ENCODE measurements around the gene TBC1D17.

TBC1D17 gene

DNA sequence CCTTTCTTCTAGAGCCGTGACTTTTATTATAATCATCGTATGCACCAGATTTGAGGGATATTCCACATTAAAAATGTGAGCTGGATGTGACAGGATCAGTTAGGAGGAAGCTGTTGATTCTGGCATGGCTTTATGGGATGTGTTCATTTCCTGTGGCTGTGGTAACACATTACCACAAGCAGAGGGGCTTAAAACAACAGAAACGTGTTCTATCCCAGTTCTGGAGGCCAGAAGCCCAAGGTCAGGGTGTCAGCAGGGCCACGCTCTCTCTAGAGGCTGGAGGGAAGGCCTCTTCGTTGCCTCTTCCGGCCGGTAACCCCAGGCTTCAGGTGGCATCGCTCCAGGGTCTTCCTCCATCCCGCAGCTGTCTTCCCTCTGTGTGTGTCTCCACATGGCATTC, 44.9 kb upstream of the TBC1D17 start:
- Histone ChIP-seq H3K27ac (no peak overlapping the region), H3K4me3 (no peak overlapping the region), H3K9me3 (no peaks in the 10 kb centered on the region), H3K36me3 (peaks cover 61 to 98% (median 92%) of the 10 kb centered on the region in 3 donors), H3K4me1 (no peaks in the 10 kb centered on the region), H3K27me3 (no peaks in the 10 kb centered on the region)
- intact Hi-C loops (cut with DNase I; ENCODE audit: low total_unique reads), result no loop called here
- no peak for DNase-seq
- TF ChIP-seq, protein P1, sequence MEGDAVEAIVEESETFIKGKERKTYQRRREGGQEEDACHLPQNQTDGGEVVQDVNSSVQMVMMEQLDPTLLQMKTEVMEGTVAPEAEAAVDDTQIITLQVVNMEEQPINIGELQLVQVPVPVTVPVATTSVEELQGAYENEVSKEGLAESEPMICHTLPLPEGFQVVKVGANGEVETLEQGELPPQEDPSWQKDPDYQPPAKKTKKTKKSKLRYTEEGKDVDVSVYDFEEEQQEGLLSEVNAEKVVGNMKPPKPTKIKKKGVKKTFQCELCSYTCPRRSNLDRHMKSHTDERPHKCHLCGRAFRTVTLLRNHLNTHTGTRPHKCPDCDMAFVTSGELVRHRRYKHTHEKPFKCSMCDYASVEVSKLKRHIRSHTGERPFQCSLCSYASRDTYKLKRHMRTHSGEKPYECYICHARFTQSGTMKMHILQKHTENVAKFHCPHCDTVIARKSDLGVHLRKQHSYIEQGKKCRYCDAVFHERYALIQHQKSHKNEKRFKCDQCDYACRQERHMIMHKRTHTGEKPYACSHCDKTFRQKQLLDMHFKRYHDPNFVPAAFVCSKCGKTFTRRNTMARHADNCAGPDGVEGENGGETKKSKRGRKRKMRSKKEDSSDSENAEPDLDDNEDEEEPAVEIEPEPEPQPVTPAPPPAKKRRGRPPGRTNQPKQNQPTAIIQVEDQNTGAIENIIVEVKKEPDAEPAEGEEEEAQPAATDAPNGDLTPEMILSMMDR (IDR thresholded peaks at IDR 0.05), result no peak

DNA sequence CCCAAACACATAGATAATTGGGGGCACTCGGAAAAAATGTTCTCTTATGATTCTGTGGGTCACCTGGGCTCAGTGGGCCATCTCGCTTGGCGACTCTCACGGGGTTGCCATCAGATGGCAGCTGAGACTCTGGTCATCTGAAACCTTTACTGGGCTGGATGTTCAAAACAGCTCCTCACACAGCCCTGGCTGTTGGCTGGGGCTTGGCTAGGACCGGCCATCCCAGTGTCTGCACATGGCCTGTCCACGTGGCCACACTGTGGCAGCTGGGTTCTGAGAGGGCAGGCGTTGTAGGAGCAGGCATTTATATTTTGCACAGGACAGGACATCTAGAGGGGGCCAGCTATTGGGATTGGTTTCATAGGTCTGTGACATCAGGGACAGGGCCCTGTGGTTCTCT, 43.9 kb upstream of the TBC1D17 start:
- Histone ChIP-seq H3K4me1 (no peaks in the 10 kb centered on the region), H3K9me3 (no peaks in the 10 kb centered on the region), H3K27ac (no peak overlapping the region), H3K4me3 (no peak overlapping the region), H3K36me3 (peaks cover 70 to 100% (median 96%) of the 10 kb centered on the region in 3 donors), H3K27me3 (no peaks in the 10 kb centered on the region)
- no peak for DNase-seq
- TF ChIP-seq, protein P1 (IDR thresholded peaks at IDR 0.05), result no peak
- intact Hi-C loops (cut with DNase I; ENCODE audit: low total_unique reads), result no loop called here

DNA sequence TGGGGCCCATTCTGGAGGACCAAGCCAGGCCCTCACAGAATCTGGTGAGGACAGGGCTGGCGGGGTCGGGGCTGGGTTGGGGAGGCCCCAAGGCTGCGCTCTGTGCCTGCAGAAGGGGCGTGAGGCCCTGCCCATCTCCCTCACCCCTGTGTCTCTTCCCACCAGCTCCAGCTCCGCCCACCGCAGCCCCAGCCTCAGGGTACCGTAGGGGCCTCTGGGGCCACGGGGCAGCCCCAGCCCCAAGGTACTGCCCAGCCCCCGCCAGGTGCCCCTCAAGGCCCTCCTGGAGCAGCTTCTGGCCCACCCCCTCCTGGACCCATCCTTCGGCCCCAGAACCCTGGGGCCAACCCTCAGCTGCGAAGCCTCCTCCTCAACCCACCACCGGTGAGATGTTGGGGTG, 41.9 kb upstream of the TBC1D17 start:
- no peak for DNase-seq
- TF ChIP-seq, protein P1 (IDR thresholded peaks at IDR 0.05), result no peak
- Histone ChIP-seq H3K27ac (no peak overlapping the region), H3K36me3 (peaks cover 83 to 97% (median 92%) of the 10 kb centered on the region in 3 donors), H3K27me3 (no peaks in the 10 kb centered on the region), H3K4me3 (no peak overlapping the region), H3K9me3 (no peaks in the 10 kb centered on the region), H3K4me1 (no peaks in the 10 kb centered on the region)
- intact Hi-C loops (cut with DNase I; ENCODE audit: low total_unique reads), result loop anchor here (5.0 kb wide), 1 partner anchor 322 kb away; no protein-coding TSS in a partner anchor

DNA sequence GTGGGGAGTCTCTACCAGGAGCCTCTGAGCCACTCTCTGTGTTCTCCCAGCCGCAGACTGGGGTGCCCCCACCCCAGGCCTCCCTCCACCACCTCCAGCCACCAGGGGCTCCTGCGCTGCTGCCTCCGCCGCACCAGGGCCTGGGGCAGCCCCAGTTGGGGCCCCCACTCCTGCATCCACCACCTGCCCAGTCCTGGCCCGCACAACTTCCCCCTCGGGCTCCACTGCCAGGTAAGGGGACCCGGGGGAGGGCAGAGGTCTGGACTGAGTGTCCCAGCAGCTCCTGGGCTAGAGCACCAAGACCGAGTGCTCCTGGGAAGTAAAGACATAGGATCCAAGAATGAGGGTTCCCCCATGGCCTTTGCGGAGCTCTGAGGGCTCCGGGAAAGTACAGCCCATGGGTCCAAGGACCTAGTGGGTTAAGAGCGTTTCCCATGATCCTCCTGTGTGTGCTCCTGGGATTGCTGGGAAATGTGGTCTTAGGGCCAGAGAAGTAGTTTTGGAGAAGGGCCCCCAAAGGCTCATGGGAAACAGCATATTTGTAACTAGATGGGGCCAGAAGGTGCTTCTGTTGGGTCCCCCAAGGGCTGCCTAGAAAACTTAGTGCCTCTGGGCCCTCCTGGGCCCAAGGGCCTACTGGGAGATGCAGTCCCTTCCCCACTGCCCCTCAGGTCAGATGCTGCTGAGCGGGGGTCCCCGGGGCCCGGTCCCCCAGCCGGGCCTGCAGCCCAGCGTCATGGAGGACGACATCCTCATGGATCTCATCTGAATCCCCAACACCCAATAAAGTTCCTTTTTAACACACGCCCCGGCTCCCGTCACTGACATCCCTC, 41.1 kb upstream of the TBC1D17 start:
- Histone ChIP-seq H3K4me3 (no peak overlapping the region), H3K36me3 (peaks cover 74 to 96% (median 87%) of the 10 kb centered on the region in 3 donors), H3K9me3 (no peaks in the 10 kb centered on the region), H3K27me3 (no peaks in the 10 kb centered on the region), H3K27ac (no peak overlapping the region), H3K4me1 (no peaks in the 10 kb centered on the region)
- intact Hi-C loops (cut with DNase I; ENCODE audit: low total_unique reads), result loop anchor here (5.0 kb wide), 1 partner anchor 321 kb away; no protein-coding TSS in a partner anchor
- TF ChIP-seq, protein P1 (IDR thresholded peaks at IDR 0.05), result no peak
- DNase-seq, result no peak

DNA sequence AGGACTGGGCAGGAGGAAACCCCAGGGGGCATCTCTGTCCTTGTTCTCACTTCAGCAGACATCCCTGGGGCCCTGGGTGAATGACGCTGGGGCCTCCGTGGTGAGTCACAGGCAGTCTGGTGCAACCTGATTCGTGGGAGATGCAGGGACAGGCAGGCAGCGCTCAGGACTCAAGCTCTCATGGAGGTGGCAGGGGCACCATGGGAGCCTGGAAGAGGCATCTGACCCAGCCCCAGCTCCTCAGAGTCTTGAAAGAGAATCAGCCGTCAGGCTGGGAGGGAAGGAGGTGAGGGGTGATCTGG, 40.5 kb upstream of the TBC1D17 start:
- TF ChIP-seq, protein P1 (IDR thresholded peaks at IDR 0.05), result no peak
- Histone ChIP-seq H3K36me3 (peaks cover 69 to 90% (median 81%) of the 10 kb centered on the region in 3 donors), H3K4me3 (no peak overlapping the region), H3K4me1 (no peaks in the 10 kb centered on the region), H3K27me3 (no peaks in the 10 kb centered on the region), H3K27ac (no peak overlapping the region), H3K9me3 (no peaks in the 10 kb centered on the region)
- intact Hi-C loops (cut with DNase I; ENCODE audit: low total_unique reads), result loop anchor here (5.0 kb wide), 1 partner anchor 320 kb away; no protein-coding TSS in a partner anchor
- no peak for DNase-seq
